ENCODE results near the gene PRC1. TPM values are rescaled to one million over a fixed set of nuclear protein-coding genes. Genes with fewer than 3 reads are reported as not detected.
A peak's percentile ranks its signal among the peaks of the same experiment; 100 is the strongest.

PRC1 gene
- total RNA-seq, 4 donors from 2014 or later = 11.9 to 86.6 (median 22.8) TPM

GRCh38 chr15:90921887-90922286 lies 72.4 kb downstream of the PRC1 start:
- DNase-seq = no peak
- H3K9me3 ChIP-seq = no peaks in the 10 kb centered on the region
- no peaks in the 10 kb centered on the region for H3K27me3 ChIP-seq
- TF ChIP-seq POLR2A (IDR thresholded peaks at IDR 0.05) = no peak
- TF ChIP-seq CTCF (IDR thresholded peaks at IDR 0.05) = no peak
- H3K36me3 ChIP-seq = peaks cover 0 to 53% (median 0%) of the 10 kb centered on the region in 3 donors
- no peak overlapping the region for H3K4me3 ChIP-seq
- no peak overlapping the region for H3K27ac ChIP-seq
- no peaks in the 10 kb centered on the region for H3K4me1 ChIP-seq

GRCh38 chr15:90918835-90919234 lies 75.5 kb downstream of the PRC1 start:
- no peak overlapping the region for H3K27ac ChIP-seq
- H3K4me3 ChIP-seq = no peak overlapping the region
- TF ChIP-seq POLR2A (IDR thresholded peaks at IDR 0.05) = no peak
- TF ChIP-seq CTCF (IDR thresholded peaks at IDR 0.05) = no peak
- no peaks in the 10 kb centered on the region for H3K27me3 ChIP-seq
- H3K9me3 ChIP-seq = no peaks in the 10 kb centered on the region
- H3K36me3 ChIP-seq = peaks cover 0 to 82% (median 0%) of the 10 kb centered on the region in 3 donors
- no peak for DNase-seq
- H3K4me1 ChIP-seq = no peaks in the 10 kb centered on the region

- no peaks in the 10 kb centered on the region for H3K27me3 ChIP-seq
- H3K4me1 ChIP-seq = no peaks in the 10 kb centered on the region
- no peak for DNase-seq
- no peaks in the 10 kb centered on the region for H3K9me3 ChIP-seq
- H3K27ac ChIP-seq = no peak overlapping the region
- peaks cover 0 to 88% (median 0%) of the 10 kb centered on the region in 3 donors for H3K36me3 ChIP-seq
- no peak for TF ChIP-seq POLR2A (IDR thresholded peaks at IDR 0.05)
- no peak for TF ChIP-seq CTCF (IDR thresholded peaks at IDR 0.05)
- H3K4me3 ChIP-seq = no peak overlapping the region
Measured at GRCh38 chr15:90918034-90918788, 76.1 kb downstream of the PRC1 start.

GRCh38 chr15:90917569-90917968 lies 76.8 kb downstream of the PRC1 start:
- no peaks in the 10 kb centered on the region for H3K4me1 ChIP-seq
- no peak overlapping the region for H3K4me3 ChIP-seq
- DNase-seq = no peak
- TF ChIP-seq CTCF (IDR thresholded peaks at IDR 0.05) (no peak), POLR2A (IDR thresholded peaks at IDR 0.05) (no peak)
- no peaks in the 10 kb centered on the region for H3K9me3 ChIP-seq
- no peak overlapping the region for H3K27ac ChIP-seq
- H3K27me3 ChIP-seq = no peaks in the 10 kb centered on the region
- peaks cover 0 to 95% (median 0%) of the 10 kb centered on the region in 3 donors for H3K36me3 ChIP-seq

GRCh38 chr15:90916461-90916860 lies 77.9 kb downstream of the PRC1 start:
- H3K4me3 ChIP-seq = no peak overlapping the region
- H3K4me1 ChIP-seq = no peaks in the 10 kb centered on the region
- no peaks in the 10 kb centered on the region for H3K9me3 ChIP-seq
- peak overlapping the region in 1 of 4 donors; percentile 3 for H3K27ac ChIP-seq
- peaks cover 0 to 99% (median 0%) of the 10 kb centered on the region in 3 donors for H3K36me3 ChIP-seq
- DNase-seq = no peak
- TF ChIP-seq CTCF (IDR thresholded peaks at IDR 0.05) (no peak), POLR2A (IDR thresholded peaks at IDR 0.05) (no peak)
- H3K27me3 ChIP-seq = no peaks in the 10 kb centered on the region

Small RNA genes within 50 kb of the gene (small RNA-seq; reads per million reads assigned to genes)
- 0 reads per million in 2 donors for gene RF00019

Other genes with a start within 250 kb of the PRC1 start
- 10 to 100 TPM; 53.6 to 76.7 (median 70.1) TPM for gene FURIN, start 125.9 kb downstream of the PRC1 start, total RNA-seq
- gene FES, start 110.0 kb downstream of the PRC1 start, total RNA-seq = 10 to 100 TPM in 3 of 4 donors, 1 to 10 TPM in 1; 4.7 to 37.1 (median 20.5) TPM
- 100 to 1,000 TPM in 3 of 4 donors, 10 to 100 TPM in 1; 76.2 to 188 (median 141) TPM for gene MAN2A2, start 91.2 kb downstream of the PRC1 start, total RNA-seq
- gene HDDC3, start 62.0 kb downstream of the PRC1 start, total RNA-seq = 10 to 100 TPM; 16.5 to 35.6 (median 23.4) TPM
- gene UNC45A, start 59.2 kb downstream of the PRC1 start, total RNA-seq = 10 to 100 TPM; 45.6 to 78.4 (median 55.3) TPM
- gene RCCD1, start 39.7 kb downstream of the PRC1 start, total RNA-seq = 10 to 100 TPM; 10.2 to 23.1 (median 20.1) TPM
- 10 to 100 TPM; 12.4 to 31.5 (median 27.8) TPM for gene VPS33B, start 28.1 kb upstream of the PRC1 start, total RNA-seq
- gene SV2B, start 105.7 kb upstream of the PRC1 start, total RNA-seq = 1 to 10 TPM in 1 of 4 donors, under 1 TPM in 3; 0.18 to 2.5 (median 0.69) TPM

All from Peyer's patch (tissue), 4 donors.